Mesothelial cell of epicardium (in vitro differentiated cells): Measurements from ENCODE around the gene CTBP1. TPM values are rescaled to one million over a fixed set of nuclear protein-coding genes. Genes with fewer than 3 reads are reported as not detected.

Source experiments
- DNase-seq, 2 experiments: peaks; one replicate each; pipeline ENCODE4 v3.0.0; 2021; ENCODE audit warnings: low spot score in 2 of 2; ENCODE audit not compliant: unreplicated experiment in 2 of 2
- H3K27ac Mint-ChIP-seq: 2 replicates; pipeline ENCODE4 v1.8.0; 2021; ENCODE audit warnings: mixed read lengths
- H3K27me3 Mint-ChIP-seq: 2 replicates; pipeline ENCODE4 v1.8.0; 2021; ENCODE audit warnings: low read depth, mixed read lengths
- H3K36me3 Mint-ChIP-seq: 2 replicates; pipeline ENCODE4 v1.8.0; 2021; ENCODE audit warnings: mixed read lengths
- H3K4me1 Mint-ChIP-seq: 2 replicates; pipeline ENCODE4 v1.8.0; 2021; ENCODE audit warnings: mixed read lengths
- H3K4me3 Mint-ChIP-seq: 2 replicates; pipeline ENCODE4 v1.8.0; 2021; ENCODE audit warnings: mild to moderate bottlenecking, moderate library complexity, mixed read lengths
- H3K9me3 Mint-ChIP-seq: 2 replicates; pipeline ENCODE4 v1.8.0; 2021; ENCODE audit warnings: mixed read lengths
- CTCF ChIP-seq: fragments of 200-600 bp; sonication (generic); IDR thresholded peaks from one replicate; pipeline ENCODE4 v1.5.0; 2021; ENCODE audit warnings: antibody characterized with exemption; ENCODE audit not compliant: unreplicated experiment
- total RNA-seq: library from RNA; stranded (reverse); gene quantifications from 3 replicates; pipeline ENCODE4 v1.2.1, GENCODE V29; 2021

The CTBP1 gene
- total RNA-seq, 1 donor from 2014 or later = 194 TPM

DNA sequence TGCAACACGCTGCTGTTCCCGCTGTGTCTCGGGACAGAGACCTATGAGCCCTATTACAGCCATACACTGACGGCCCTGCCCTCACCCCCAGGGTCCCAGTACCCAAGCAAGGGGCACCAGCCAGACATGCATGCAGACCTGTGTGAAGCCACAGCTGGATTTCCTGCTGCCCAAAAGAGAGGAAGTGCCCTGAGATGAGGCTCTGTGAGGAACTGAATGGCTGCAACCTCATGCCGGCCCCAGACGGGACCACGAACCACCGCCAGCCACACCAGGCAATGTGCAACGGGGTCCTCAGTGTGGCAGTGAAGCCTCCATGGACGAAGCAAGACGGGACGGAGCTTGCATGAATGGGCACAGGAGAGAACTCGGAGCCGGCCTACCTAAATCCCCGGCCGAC lies 21.1 kb downstream of the CTBP1 start:
- H3K36me3 Mint-ChIP-seq = peaks cover 42% of the 10 kb centered on the region
- no peaks in the 10 kb centered on the region for H3K9me3 Mint-ChIP-seq
- H3K27me3 Mint-ChIP-seq = no peaks in the 10 kb centered on the region
- no peak overlapping the region for H3K27ac Mint-ChIP-seq
- peaks cover 2% of the 10 kb centered on the region for H3K4me1 Mint-ChIP-seq
- no peak for DNase-seq
- no peak overlapping the region for H3K4me3 Mint-ChIP-seq
- no peak for TF ChIP-seq CTCF

- no peak for TF ChIP-seq CTCF
- Mint-ChIP-seq H3K9me3 (no peaks in the 10 kb centered on the region), H3K4me3 (no peak overlapping the region), H3K36me3 (peaks cover 39% of the 10 kb centered on the region), H3K4me1 (peaks cover 2% of the 10 kb centered on the region), H3K27ac (no peak overlapping the region), H3K27me3 (no peaks in the 10 kb centered on the region)
- no peak for DNase-seq
These were observed 22.3 kb downstream of the CTBP1 start for GRCh38 chr4:1226598-1226997.

DNA sequence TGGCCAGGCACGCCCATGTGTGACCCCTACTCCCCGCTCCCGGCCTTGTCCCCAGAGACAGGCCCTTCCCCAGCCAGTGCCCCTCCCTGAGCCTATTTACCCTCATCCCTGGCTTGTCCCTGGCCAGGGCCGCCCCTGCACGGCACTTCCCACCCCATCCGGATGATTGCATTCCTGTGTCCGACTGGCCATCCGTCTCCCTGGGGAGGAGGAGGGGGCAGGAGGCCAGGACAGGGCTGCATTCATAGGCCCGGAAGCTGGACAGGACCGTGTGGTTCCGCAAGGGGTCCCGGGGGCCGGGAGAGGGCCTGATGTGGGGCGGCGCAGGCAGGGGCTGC lies 22.8 kb downstream of the CTBP1 start:
- TF ChIP-seq CTCF = no peak
- Mint-ChIP-seq H3K4me1 (no peaks in the 10 kb centered on the region), H3K9me3 (no peaks in the 10 kb centered on the region), H3K4me3 (no peak overlapping the region), H3K36me3 (peaks cover 39% of the 10 kb centered on the region), H3K27me3 (no peaks in the 10 kb centered on the region), H3K27ac (no peak overlapping the region)
- DNase-seq = no peak

DNA sequence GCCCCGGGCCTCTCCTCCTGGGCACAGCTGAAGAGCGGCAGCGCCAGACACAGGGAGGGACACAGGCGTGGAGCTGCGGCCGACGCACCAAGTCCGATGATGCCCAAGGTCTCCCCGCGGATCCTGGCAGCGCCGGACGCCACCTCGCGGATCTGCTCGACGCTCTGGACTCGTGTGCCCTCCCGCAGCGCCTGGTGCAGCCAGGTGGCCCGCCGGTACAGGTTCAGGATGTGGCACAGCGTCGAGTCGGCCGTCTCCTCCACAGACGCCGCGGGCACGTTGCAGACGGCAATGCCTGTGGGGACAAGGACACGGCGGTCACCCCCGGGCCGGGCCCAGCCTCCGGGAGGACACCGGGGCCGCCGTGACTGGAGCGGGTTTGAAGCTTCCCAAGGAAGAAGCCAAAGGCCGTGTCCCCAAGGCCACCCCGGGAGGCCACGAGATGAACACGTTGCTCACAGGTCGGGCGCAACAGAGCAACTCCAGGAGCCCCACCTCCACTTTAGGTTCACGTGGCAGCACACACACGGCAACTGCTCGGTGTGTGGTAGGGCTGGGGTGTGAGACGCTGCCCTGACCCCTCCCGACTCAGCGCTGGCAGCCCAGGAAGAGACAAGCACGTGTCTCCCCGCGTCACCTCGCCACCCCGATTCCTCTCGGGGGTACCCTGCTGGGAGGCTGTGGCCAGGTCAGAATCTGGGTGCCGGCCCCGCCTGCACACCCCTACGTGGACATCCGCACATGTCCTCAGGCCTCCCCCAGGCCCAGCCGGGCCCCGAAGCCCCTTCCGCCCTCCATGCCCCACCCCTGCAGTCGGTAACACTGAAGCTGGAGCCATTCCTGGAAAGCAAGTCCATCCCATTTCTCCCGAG lies 23.4 kb downstream of the CTBP1 start:
- Mint-ChIP-seq H3K4me3 (no peak overlapping the region), H3K4me1 (no peaks in the 10 kb centered on the region), H3K36me3 (peaks cover 39% of the 10 kb centered on the region), H3K9me3 (no peaks in the 10 kb centered on the region), H3K27me3 (no peaks in the 10 kb centered on the region), H3K27ac (no peak overlapping the region)
- no peak for DNase-seq
- TF ChIP-seq CTCF = no peak

- H3K27ac Mint-ChIP-seq = no peak overlapping the region
These were observed 24.8 kb downstream of the CTBP1 start for GRCh38 chr4:1223841-1224809.

More at GRCh38 chr4:1223841-1224809, 24.8 kb downstream of the CTBP1 start:
- Mint-ChIP-seq H3K4me1 (no peaks in the 10 kb centered on the region), H3K9me3 (no peaks in the 10 kb centered on the region), H3K27me3 (no peaks in the 10 kb centered on the region), H3K36me3 (peaks cover 43% of the 10 kb centered on the region), H3K4me3 (no peak overlapping the region)
- DNase-seq = no peak
- no peak for TF ChIP-seq CTCF
